Cardiac ventricle fibroblast (primary cell): ENCODE results near the gene HFM1. TPM values are rescaled to one million over a fixed set of nuclear protein-coding genes. Genes with fewer than 3 reads are reported as not detected.

Source experiments
- total RNA-seq: library from RNA; depleted of rRNA; stranded (reverse); fragments of >200 nt; gene quantifications from 2 replicates; pipeline ENCODE4 v1.2.3, GENCODE V29; 2015

The HFM1 gene
- 0.05 and 0.12 TPM in 2 replicates for total RNA-seq

GRCh38 chr1:91404151-91405012, at the start of gene HFM1:
HFM1 (minus strand) TSS chr1:91404837; CDS start chr1:91401082, 3,755 bp downstream.

Other genes starting within 250 kb of the HFM1 start
- gene CDC7, start 96.0 kb upstream of the HFM1 start, total RNA-seq: 2.4 and 2.8 TPM in 2 replicates